Adipose tissue (tissue), 3 donors: ENCODE measurements around the gene TMEM33. TPM values are rescaled to one million over a fixed set of nuclear protein-coding genes. Genes with fewer than 3 reads are reported as not detected.

Source experiments
- H3K27ac ChIP-seq: one replicate; pipeline ENCODE4 v1.5.1; 2013; ENCODE audit warnings: low read depth, low read length
- WGBS, 3 donors: extraction: QIAGEN DNeasy Blood & Tissue Kit; methylation state at CpG; one replicate each; pipeline ENCODE4 v1.1.7; 2013; 5-methylcytosine and 5-hydroxymethylcytosine counted together
- polyA plus RNA-seq, 3 donors: library from polyadenylated mRNA; stranded (reverse); fragments of 200-250 nt; gene quantifications; one replicate each; pipeline ENCODE4 v1.2.3, GENCODE V29; 2013
- donor health status: healthy with polysubstance abuse.
- donor health status: Bipolar disorder and iron deficiency.
- donor health status: healthy.

Gene TMEM33
- polyA plus RNA-seq, 3 donors: 7.2 to 11.2 (median 9.7) TPM

GRCh38 chr4:41990365-41991111 lies 55.3 kb downstream of the TMEM33 start, which contains the start of gene SLC30A9:
Gene SLC30A9, plus strand, starts transcription at chr4:41990530. Its CDS starts 122 bp downstream, at chr4:41990652.
- H3K27ac ChIP-seq: no peak within 1 kb of the TSS
- 0 to 1% (median 1%) methylated on average over 64 of the region's 64 CpGs for WGBS, 3 donors

- WGBS, 3 donors: 91 to 94% (median 91%) methylated on average over 10 of the region's 10 CpGs
Observed at GRCh38 chr4:41991916-41992767, 56.9 kb downstream of the TMEM33 start.

GRCh38 chr4:41992967-41993857 lies 58.0 kb downstream of the TMEM33 start:
- H3K27ac ChIP-seq: no peak overlapping the region
- WGBS, 3 donors: 80 to 85% (median 82%) methylated on average over 4 of the region's 4 CpGs

More at GRCh38 chr4:41991916-41992767, 56.9 kb downstream of the TMEM33 start:
- H3K27ac ChIP-seq: no peak overlapping the region

- 90 to 96% (median 95%) methylated on average over 3 of the region's 3 CpGs for WGBS, 3 donors
- no peak overlapping the region for H3K27ac ChIP-seq
Observed at GRCh38 chr4:41994461-41994985, 59.3 kb downstream of the TMEM33 start.

- no peak overlapping the region for H3K27ac ChIP-seq
- 95 to 96% (median 95%) methylated on average over 3 of the region's 3 CpGs for WGBS, 3 donors
Observed at GRCh38 chr4:41998019-41998418, 62.8 kb downstream of the TMEM33 start.

GRCh38 chr4:41999321-41999720 lies 64.1 kb downstream of the TMEM33 start:
- H3K27ac ChIP-seq: no peak overlapping the region

GRCh38 chr4:42008011-42008786 lies 73.0 kb downstream of the TMEM33 start:
- H3K27ac ChIP-seq: no peak overlapping the region
- WGBS, 3 donors: 95 to 96% (median 96%) methylated on average over 3 of the region's 3 CpGs

Other genes starting within 250 kb of the TMEM33 start
- under 1 TPM in 1 of 3 donors, not detected in 2; 0.03 TPM for gene PHOX2B, start 186.7 kb upstream of the TMEM33 start, polyA plus RNA-seq
- under 1 TPM; under 0.01 to 0.09 (median 0.02) TPM for gene DCAF4L1, start 46.3 kb downstream of the TMEM33 start, polyA plus RNA-seq
- 10 to 100 TPM; 10.6 to 15.1 (median 14.3) TPM for gene SLC30A9, start 55.1 kb downstream of the TMEM33 start, polyA plus RNA-seq
- gene BEND4, start 217.2 kb downstream of the TMEM33 start, polyA plus RNA-seq: under 1 TPM in 1 of 3 donors, not detected in 2; 0.03 TPM